ENCODE results near the gene CCNY. TPM values are rescaled to one million over a fixed set of nuclear protein-coding genes. Genes with fewer than 3 reads are reported as not detected.

Gene CCNY
- total RNA-seq, 3 donors from 2014 or later, result 28.7 to 41.0 (median 36.1) TPM

DNA sequence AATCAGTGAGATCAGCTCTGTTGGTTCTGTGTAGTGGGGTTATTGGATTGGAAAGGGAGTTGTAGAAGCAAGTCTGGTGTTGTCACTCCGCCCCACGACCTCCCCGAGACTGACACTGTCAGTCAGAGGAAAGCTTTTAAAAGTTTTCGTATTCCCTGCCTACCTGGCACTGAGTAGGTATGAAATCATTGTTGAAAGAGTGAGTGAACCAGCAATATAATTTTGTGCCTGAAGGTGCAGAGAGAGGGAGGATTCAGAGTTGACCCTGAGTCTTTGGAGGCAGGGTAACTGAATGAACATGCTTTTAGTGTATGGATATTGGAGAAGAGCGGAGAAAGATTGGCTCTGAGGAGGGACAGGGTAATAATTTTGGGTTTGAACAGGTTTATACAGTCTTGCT lies 27.3 kb downstream of the CCNY start:
- no peaks in the 10 kb centered on the region for H3K4me1 ChIP-seq
- intact Hi-C loops (cut with DNase I; ENCODE audit: low total_unique reads), result no loop called here
- TF ChIP-seq, protein P1, sequence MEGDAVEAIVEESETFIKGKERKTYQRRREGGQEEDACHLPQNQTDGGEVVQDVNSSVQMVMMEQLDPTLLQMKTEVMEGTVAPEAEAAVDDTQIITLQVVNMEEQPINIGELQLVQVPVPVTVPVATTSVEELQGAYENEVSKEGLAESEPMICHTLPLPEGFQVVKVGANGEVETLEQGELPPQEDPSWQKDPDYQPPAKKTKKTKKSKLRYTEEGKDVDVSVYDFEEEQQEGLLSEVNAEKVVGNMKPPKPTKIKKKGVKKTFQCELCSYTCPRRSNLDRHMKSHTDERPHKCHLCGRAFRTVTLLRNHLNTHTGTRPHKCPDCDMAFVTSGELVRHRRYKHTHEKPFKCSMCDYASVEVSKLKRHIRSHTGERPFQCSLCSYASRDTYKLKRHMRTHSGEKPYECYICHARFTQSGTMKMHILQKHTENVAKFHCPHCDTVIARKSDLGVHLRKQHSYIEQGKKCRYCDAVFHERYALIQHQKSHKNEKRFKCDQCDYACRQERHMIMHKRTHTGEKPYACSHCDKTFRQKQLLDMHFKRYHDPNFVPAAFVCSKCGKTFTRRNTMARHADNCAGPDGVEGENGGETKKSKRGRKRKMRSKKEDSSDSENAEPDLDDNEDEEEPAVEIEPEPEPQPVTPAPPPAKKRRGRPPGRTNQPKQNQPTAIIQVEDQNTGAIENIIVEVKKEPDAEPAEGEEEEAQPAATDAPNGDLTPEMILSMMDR (IDR thresholded peaks at IDR 0.05), result no peak
- TF ChIP-seq POLR2A (IDR thresholded peaks at IDR 0.05) (no peak), POLR2AphosphoS5 (IDR thresholded peaks at IDR 0.05) (no peak)

DNA sequence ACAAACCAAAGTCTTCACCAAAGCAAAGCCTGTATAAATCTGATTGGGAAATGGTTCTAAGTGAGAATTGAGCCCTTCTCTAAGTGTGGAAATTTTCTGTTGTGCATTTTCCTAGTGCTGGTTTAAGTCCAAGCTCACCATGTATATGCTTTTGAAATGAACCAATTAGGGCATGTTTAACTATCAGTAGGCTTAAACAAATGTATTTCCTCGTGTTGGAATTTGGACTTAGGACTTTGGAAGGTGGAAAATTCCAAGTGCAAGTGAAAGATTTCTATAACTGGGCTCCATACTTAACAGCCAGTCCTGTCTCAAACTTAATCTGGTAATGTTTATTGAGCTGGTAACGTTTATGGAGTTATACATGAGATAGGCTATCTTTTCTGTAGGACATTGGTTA lies 28.5 kb downstream of the CCNY start:
- TF ChIP-seq POLR2AphosphoS5 (IDR thresholded peaks at IDR 0.05) (no peak), POLR2A (IDR thresholded peaks at IDR 0.05) (no peak)
- TF ChIP-seq, protein P1 (IDR thresholded peaks at IDR 0.05), result no peak
- no peak overlapping the region for H3K4me3 ChIP-seq
- intact Hi-C loops (cut with DNase I; ENCODE audit: low total_unique reads), result no loop called here
- no peak for DNase-seq (ENCODE audit: low spot score in 2 of 2)
- H3K36me3 ChIP-seq, result no peaks in the 10 kb centered on the region
- H3K4me1 ChIP-seq, result peaks cover 0 to 3% of the 10 kb centered on the region in 2 donors
- no peaks in the 10 kb centered on the region for H3K27me3 ChIP-seq
- no peak overlapping the region for H3K27ac ChIP-seq
- H3K9me3 ChIP-seq, result no peaks in the 10 kb centered on the region

More for the DNA sequence above, 27.3 kb downstream of the CCNY start:
- no peak for DNase-seq (ENCODE audit: low spot score in 2 of 2)
- H3K27me3 ChIP-seq, result no peaks in the 10 kb centered on the region
- no peak overlapping the region for H3K27ac ChIP-seq
- no peak overlapping the region for H3K4me3 ChIP-seq
- no peaks in the 10 kb centered on the region for H3K9me3 ChIP-seq
- no peaks in the 10 kb centered on the region for H3K36me3 ChIP-seq

DNA sequence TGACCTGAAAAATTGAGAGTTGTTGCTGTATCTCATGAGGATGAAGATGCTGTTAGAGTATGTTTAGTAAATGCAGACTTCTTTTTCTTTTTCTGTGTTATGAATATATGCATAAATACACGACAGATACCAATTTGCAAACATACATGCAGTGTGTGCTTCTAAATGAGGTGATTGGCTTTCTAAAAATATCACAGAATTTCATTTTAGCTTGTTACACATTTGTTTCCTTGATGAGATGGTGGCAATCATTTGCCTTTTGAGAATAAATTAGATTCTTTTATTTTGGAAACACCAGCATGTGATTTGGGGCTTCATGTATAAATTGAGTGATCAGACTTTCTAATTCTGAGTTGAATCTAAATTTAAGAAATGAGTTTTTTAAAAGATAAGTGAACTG lies 29.7 kb downstream of the CCNY start:
- intact Hi-C loops (cut with DNase I; ENCODE audit: low total_unique reads), result no loop called here
- H3K4me1 ChIP-seq, result peaks cover 0 to 3% of the 10 kb centered on the region in 2 donors
- no peaks in the 10 kb centered on the region for H3K9me3 ChIP-seq

DNA sequence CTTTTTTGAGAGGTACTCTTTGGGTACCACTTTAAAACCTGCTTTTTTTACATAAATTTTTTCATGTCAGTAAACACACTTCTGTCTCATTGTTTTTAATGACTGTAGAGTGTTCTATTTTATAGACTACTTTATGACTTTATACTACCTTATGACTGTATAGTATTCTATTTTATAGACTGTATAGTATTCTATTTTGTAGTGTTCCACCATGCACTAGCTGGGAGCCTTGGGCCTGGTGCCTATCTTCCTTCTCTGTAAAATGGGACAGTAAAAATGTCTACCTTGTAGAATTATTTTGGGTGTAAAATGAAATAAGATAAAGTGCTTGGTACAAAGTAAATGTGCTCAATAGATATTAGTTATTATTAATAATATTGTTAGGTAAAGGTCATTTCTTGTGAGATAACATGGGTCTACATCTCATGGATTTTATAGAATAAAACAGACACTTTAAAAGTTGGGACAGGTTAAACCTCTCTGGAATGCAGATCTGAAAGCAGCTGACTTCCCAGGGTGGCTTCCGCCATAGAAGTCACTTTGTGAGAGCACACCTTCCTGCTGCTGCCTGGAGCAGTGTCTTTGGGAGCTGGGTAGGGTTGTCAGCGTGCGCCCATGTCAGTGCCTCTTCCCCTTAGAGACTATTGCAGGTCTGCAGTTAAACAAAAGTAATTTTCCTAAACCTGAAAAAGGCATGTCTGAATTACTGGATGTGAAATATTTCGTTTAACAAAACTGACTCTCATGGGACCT lies 31.0 kb downstream of the CCNY start:
- no peak overlapping the region for H3K4me3 ChIP-seq
- no peak for DNase-seq (ENCODE audit: low spot score in 2 of 2)
- no peaks in the 10 kb centered on the region for H3K36me3 ChIP-seq
- H3K4me1 ChIP-seq, result peaks cover 0 to 3% of the 10 kb centered on the region in 2 donors
- H3K27me3 ChIP-seq, result no peaks in the 10 kb centered on the region
- intact Hi-C loops (cut with DNase I; ENCODE audit: low total_unique reads), result no loop called here
- TF ChIP-seq, protein P1 (IDR thresholded peaks at IDR 0.05), result no peak
- TF ChIP-seq POLR2A (IDR thresholded peaks at IDR 0.05) (no peak), POLR2AphosphoS5 (IDR thresholded peaks at IDR 0.05) (no peak)
- no peak overlapping the region for H3K27ac ChIP-seq
- H3K9me3 ChIP-seq, result no peaks in the 10 kb centered on the region

More for the DNA sequence above, 29.7 kb downstream of the CCNY start:
- TF ChIP-seq POLR2AphosphoS5 (IDR thresholded peaks at IDR 0.05), result no peak
- TF ChIP-seq, protein P1 (IDR thresholded peaks at IDR 0.05), result no peak
- no peak for TF ChIP-seq POLR2A (IDR thresholded peaks at IDR 0.05)
- no peaks in the 10 kb centered on the region for H3K27me3 ChIP-seq
- H3K27ac ChIP-seq, result no peak overlapping the region
- DNase-seq (ENCODE audit: low spot score in 2 of 2), result no peak
- H3K4me3 ChIP-seq, result no peak overlapping the region
- no peaks in the 10 kb centered on the region for H3K36me3 ChIP-seq

DNA sequence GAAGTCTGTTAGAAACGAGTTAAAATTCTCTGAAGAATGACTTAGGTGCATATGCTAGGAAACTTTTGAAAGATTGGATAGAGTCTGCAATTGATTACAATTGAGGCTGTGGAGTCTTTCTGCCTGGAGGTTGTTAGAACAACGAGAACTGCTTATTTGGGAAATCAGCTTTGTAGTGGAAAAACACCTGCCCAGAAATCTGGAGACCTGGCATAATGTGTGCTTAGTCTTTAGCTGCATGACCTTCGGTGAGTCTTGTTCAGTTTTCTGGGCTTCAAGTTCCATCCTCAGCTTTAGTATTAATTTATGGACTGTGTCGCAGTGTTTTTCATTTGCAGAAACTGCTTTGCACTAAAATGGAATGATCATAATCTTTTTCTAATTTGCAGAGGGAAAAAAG lies 31.7 kb downstream of the CCNY start:
- TF ChIP-seq POLR2A (IDR thresholded peaks at IDR 0.05) (no peak), POLR2AphosphoS5 (IDR thresholded peaks at IDR 0.05) (no peak)
- TF ChIP-seq, protein P1 (IDR thresholded peaks at IDR 0.05), result no peak
- intact Hi-C loops (cut with DNase I; ENCODE audit: low total_unique reads), result no loop called here
- Histone ChIP-seq H3K4me3 (no peak overlapping the region), H3K9me3 (no peaks in the 10 kb centered on the region), H3K27ac (no peak overlapping the region), H3K36me3 (no peaks in the 10 kb centered on the region), H3K4me1 (peaks cover 0 to 3% of the 10 kb centered on the region in 2 donors), H3K27me3 (no peaks in the 10 kb centered on the region)
- no peak for DNase-seq (ENCODE audit: low spot score in 2 of 2)
